ENCODE measurements around the gene CD101. TPM values are rescaled to one million over a fixed set of nuclear protein-coding genes. Genes with fewer than 3 reads are reported as not detected.

Gene CD101
- polyA plus RNA-seq, 3 donors = 27.2 to 101 (median 54.7) TPM

- Histone ChIP-seq H3K27me3 (ENCODE audit: control insufficient read depth in 2 of 2, insufficient read depth in 2 of 2, low read length in 2 of 2) (no peaks in the 10 kb centered on the region), H2AFZ (ENCODE audit: insufficient read depth, low read depth, low read length, poor library complexity, severe bottlenecking) (no peak overlapping the region), H3K4me1 (ENCODE audit: control insufficient read depth in 1 of 2, insufficient read depth in 2 of 2, low read length in 2 of 2) (peaks cover 7% of the 10 kb centered on the region in 2 donors), H3K9ac (ENCODE audit: insufficient read depth, low read length, poor library complexity, severe bottlenecking) (no peak overlapping the region), H3K27ac (ENCODE audit: low read depth in 1 of 2, low read length in 2 of 2) (no peak overlapping the region), H3K36me3 (replicated peaks in 1 of 2; ENCODE audit: control insufficient read depth in 1 of 2, insufficient read depth in 2 of 2, low read length in 2 of 2) (no peaks in the 10 kb centered on the region), H4K20me1 (ENCODE audit: insufficient read depth, low read length) (no peaks in the 10 kb centered on the region), H3K79me2 (ENCODE audit: insufficient read depth, low read length) (no peaks in the 10 kb centered on the region), H3K4me3 (replicated peaks in 1 of 3; ENCODE audit: low read depth in 2 of 3, low read length in 3 of 3) (no peak overlapping the region), H3K9me3 (replicated peaks in 1 of 2; ENCODE audit: control insufficient read depth in 1 of 2, insufficient read depth in 1 of 2, low read length in 2 of 2) (no peaks in the 10 kb centered on the region), H3K4me2 (replicated peaks; ENCODE audit: extremely low read depth, low read length, poor library complexity, severe bottlenecking) (no peak overlapping the region)
- H3K36me3 Mint-ChIP-seq = no peaks in the 10 kb centered on the region
- H3K4me3 Mint-ChIP-seq = no peak overlapping the region
- TF ChIP-seq CTCF (IDR thresholded peaks at IDR 0.05) = no peak
- no peak overlapping the region for H3K27ac Mint-ChIP-seq
- peaks cover 8% of the 10 kb centered on the region for H3K4me1 Mint-ChIP-seq
- DNase-seq = no peak
- intact Hi-C loops (cut with micrococcal nuclease) = no loop called here
- 98% methylated on average over 11 of the region's 11 CpGs for WGBS (ENCODE audit: insufficient coverage)
- no peaks in the 10 kb centered on the region for H3K9me3 Mint-ChIP-seq
- peaks cover 0 to 3% (median 2%) of the 10 kb centered on the region in 3 donors for H3K27me3 Mint-ChIP-seq (ENCODE audit: low read depth in 3 of 3)
These were observed 34.8 kb upstream of the CD101 start for GRCh38 chr1:116966791-116967190.

- no peak for TF ChIP-seq CTCF (IDR thresholded peaks at IDR 0.05)
- no peak overlapping the region for H3K4me3 Mint-ChIP-seq
- Histone ChIP-seq H3K27ac (ENCODE audit: low read depth in 1 of 2, low read length in 2 of 2) (no peak overlapping the region), H3K9me3 (replicated peaks in 1 of 2; ENCODE audit: control insufficient read depth in 1 of 2, insufficient read depth in 1 of 2, low read length in 2 of 2) (no peaks in the 10 kb centered on the region), H3K79me2 (ENCODE audit: insufficient read depth, low read length) (no peaks in the 10 kb centered on the region), H3K9ac (ENCODE audit: insufficient read depth, low read length, poor library complexity, severe bottlenecking) (no peak overlapping the region), H3K27me3 (ENCODE audit: control insufficient read depth in 2 of 2, insufficient read depth in 2 of 2, low read length in 2 of 2) (no peaks in the 10 kb centered on the region), H4K20me1 (ENCODE audit: insufficient read depth, low read length) (no peaks in the 10 kb centered on the region), H2AFZ (ENCODE audit: insufficient read depth, low read depth, low read length, poor library complexity, severe bottlenecking) (no peak overlapping the region), H3K4me3 (replicated peaks in 1 of 3; ENCODE audit: low read depth in 2 of 3, low read length in 3 of 3) (no peak overlapping the region), H3K4me1 (ENCODE audit: control insufficient read depth in 1 of 2, insufficient read depth in 2 of 2, low read length in 2 of 2) (peaks cover 0 to 3% of the 10 kb centered on the region in 2 donors), H3K36me3 (replicated peaks in 1 of 2; ENCODE audit: control insufficient read depth in 1 of 2, insufficient read depth in 2 of 2, low read length in 2 of 2) (no peaks in the 10 kb centered on the region), H3K4me2 (replicated peaks; ENCODE audit: extremely low read depth, low read length, poor library complexity, severe bottlenecking) (no peak overlapping the region)
- no peak for DNase-seq
- no peaks in the 10 kb centered on the region for H3K36me3 Mint-ChIP-seq
- WGBS (ENCODE audit: insufficient coverage) = no CpG with 5 or more reads among the region's 3 CpGs
- H3K4me1 Mint-ChIP-seq = peaks cover 9% of the 10 kb centered on the region
- no peaks in the 10 kb centered on the region for H3K9me3 Mint-ChIP-seq
- peaks cover 0 to 4% (median 3%) of the 10 kb centered on the region in 3 donors for H3K27me3 Mint-ChIP-seq (ENCODE audit: low read depth in 3 of 3)
- intact Hi-C loops (cut with micrococcal nuclease) = no loop called here
- no peak overlapping the region for H3K27ac Mint-ChIP-seq
These were observed 32.8 kb upstream of the CD101 start for GRCh38 chr1:116968724-116969123.

Measured in CD14-positive monocyte (primary cell).